Skin of body (tissue), 3 donors: ENCODE measurements around the gene SGCG. TPM values are rescaled to one million over a fixed set of nuclear protein-coding genes. Genes with fewer than 3 reads are reported as not detected.
A peak's percentile ranks its signal among the peaks of the same experiment; 100 is the strongest.

Source experiments
- DNase-seq: peaks from one replicate; lab custom pipeline; 2025; lab: John Stamatoyannopoulos, UW
- small RNA-seq: library from RNA; depleted of rRNA; stranded (forward); fragments of <200 nt; gene quantifications from one replicate; pipeline ENCODE3, GENCODE V24; 2014; ENCODE audit warnings: low replicate concordance
- total RNA-seq: library from RNA; depleted of rRNA; stranded (reverse); fragments of >200 nt; gene quantifications from one replicate; pipeline ENCODE4 v1.2.3, GENCODE V29; 2014

The SGCG gene
- total RNA-seq, 1 donor from 2014 or later, result 22.2 TPM

DNA sequence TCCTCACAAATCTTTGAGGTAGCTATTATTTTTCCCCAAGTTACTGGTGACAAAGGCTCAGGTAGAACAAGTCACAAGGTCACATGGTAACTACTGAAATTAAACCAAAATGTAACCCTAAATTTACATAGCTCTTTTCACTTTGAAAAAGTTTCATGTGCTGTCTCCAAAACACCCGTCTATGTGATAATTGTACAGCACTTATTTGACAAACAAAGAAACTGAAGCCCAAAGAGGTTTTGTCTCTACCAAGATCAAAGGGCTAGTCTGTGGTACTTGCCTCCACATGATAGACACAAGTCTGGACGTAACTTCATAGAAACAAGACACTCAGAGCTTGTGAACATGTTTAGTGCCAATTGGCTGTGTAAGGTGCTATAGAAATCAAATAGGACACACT is 144.4 kb downstream of the SGCG start:
- DNase-seq, result no peak

GRCh38 chr13:23330356-23330755 is 149.6 kb downstream of the SGCG start:
- no peak for DNase-seq

- no peak for DNase-seq
These were observed 158.4 kb downstream of the SGCG start for GRCh38 chr13:23339225-23339624.

DNA sequence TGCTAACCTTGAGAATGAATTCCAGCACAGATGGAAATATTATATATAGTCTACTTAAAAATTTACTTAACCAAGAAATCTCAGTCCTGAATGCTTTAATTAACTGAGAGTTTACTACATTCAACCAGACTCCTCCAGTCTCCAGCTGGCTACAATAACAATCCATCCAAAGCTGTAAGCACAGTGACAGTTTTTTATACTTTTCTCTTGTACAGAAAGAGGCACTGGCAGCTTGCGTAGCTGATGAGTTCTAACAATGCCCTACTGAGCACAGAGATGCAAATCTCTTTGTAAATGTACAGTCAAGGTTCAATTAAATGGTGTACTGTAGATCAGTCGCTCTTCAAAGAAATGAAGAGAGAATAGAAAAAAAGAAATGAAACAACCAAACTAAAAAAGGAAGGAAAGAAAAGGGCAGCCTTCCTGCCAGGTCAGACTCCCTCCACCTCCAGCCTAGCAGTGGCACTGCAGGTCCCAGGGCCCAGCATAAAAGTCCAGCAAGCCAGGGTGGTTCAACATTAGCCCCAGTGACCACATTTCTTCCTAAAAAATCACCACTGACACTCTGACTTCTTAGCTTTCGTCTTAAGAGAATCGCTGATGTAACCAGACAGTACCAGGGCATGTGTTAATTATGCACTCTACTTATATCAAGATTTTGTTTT is 164.3 kb downstream of the SGCG start:
- no peak for DNase-seq

DNA sequence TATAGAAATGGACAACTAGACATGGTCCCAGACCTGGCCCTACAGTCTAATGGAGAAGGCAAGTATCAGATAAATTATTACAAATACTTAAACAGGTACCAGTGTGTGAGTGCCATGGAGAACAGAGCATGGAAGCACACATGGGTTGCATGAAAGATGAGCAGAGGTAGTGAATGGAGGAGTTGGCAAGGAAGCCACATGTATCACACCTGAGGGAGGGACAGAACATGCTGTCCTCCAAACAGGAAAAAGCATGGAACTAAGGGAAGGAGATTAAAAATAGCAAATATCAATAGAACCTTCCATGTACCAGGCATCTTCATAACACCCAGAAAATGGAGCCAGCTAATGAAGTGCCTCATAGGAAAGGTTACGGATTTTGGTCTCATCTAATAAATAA is 166.8 kb downstream of the SGCG start:
- DNase-seq, result no peak

GRCh38 chr13:23348262-23349127 is 167.7 kb downstream of the SGCG start:
- DNase-seq, result no peak

- DNase-seq, result peak; percentile 47
These were observed 168.6 kb downstream of the SGCG start for GRCh38 chr13:23349161-23349897.

GRCh38 chr13:23350009-23350408 is 169.2 kb downstream of the SGCG start:
- DNase-seq, result no peak

DNA sequence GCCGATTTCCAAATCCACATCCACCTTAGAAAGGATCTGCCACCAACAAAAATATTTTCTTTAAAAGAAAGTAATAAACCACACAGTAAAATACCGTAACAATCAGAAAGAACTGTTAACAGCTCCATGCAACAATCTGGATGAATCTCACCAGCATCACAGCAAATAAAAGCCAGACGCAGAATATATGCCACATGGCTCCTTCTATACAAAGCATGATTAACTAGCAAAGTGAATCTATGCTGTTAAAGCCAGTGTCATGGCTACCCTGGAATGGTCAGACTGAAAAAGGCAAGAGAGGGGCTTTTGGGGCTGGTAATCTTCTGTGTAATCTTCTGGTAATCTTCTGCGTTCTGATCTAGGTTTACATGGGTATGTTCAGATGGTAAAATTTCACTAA is 171.4 kb downstream of the SGCG start:
- DNase-seq, result no peak

- DNase-seq, result no peak
These were observed 173.7 kb downstream of the SGCG start for GRCh38 chr13:23354520-23354919.

DNA sequence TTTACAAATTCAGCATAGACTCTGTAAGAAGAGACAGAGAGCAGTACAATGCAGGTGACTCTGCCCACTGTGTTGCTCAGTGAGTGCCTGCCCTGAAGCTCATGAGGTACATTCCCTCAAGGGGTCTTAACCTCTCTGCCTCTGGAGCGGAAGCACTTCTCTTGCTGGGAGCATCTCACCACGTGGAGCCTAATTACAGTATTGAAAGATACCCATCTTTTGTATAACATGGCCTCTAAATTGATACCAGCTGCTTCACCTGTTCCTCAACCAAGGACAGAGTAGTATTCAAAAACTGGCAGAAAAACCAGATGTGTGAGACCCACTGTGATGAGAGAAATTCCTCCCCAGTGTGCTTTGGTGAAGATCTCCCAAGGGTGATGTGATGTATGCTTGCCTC is 175.6 kb downstream of the SGCG start:
- no peak for DNase-seq

GRCh38 chr13:23357349-23357748 is 176.6 kb downstream of the SGCG start:
- DNase-seq, result no peak

- no peak for DNase-seq
These were observed 179.1 kb downstream of the SGCG start for GRCh38 chr13:23359882-23360281.

- DNase-seq, result no peak
These were observed 184.9 kb downstream of the SGCG start for GRCh38 chr13:23365652-23366051.

- DNase-seq, result no peak
These were observed 187.1 kb downstream of the SGCG start for GRCh38 chr13:23367907-23368306.

- no peak for DNase-seq
These were observed 191.6 kb downstream of the SGCG start for GRCh38 chr13:23372264-23372906.

Small RNA genes lying within 50 kb of the gene (small RNA-seq; reads per million reads assigned to genes)
- gene RNU6-58P, result not detected
- gene RNY3P4, result not detected
